WTC11 (cell line): ENCODE results near the gene CPSF3. TPM values are rescaled to one million over a fixed set of nuclear protein-coding genes. Genes with fewer than 3 reads are reported as not detected.
A peak's percentile ranks its signal among the peaks of the same experiment; 100 is the strongest.

ENCODE experiments used
- AFF4 ChIP-seq: sonication (generic); formaldehyde crosslinking; IDR thresholded peaks from 2 replicates; pipeline ENCODE4 v1.8.1; 2023; ENCODE audit warnings: mild to moderate bottlenecking, missing genetic modification reagents, borderline replicate concordance
- MAX ChIP-seq: sonication (generic); formaldehyde crosslinking; IDR thresholded peaks from 2 replicates; pipeline ENCODE4 v1.8.0; 2022; ENCODE audit warnings: mild to moderate bottlenecking, missing genetic modification reagents
- MXD4 ChIP-seq: fragments of 250-450 bp; sonication (Bioruptor Pico); IDR thresholded peaks from 2 replicates; pipeline ENCODE4 v1.8.0; 2021; ENCODE audit warnings: mild to moderate bottlenecking, moderate library complexity, borderline replicate concordance
- NFE2L1 ChIP-seq: sonication (generic); formaldehyde crosslinking; IDR thresholded peaks from 2 replicates; pipeline ENCODE4 v1.8.1; 2023; ENCODE audit warnings: missing genetic modification reagents
- PRDM15 ChIP-seq: sonication (generic); formaldehyde crosslinking; IDR thresholded peaks from 2 replicates; pipeline ENCODE4 v1.8.0; 2022; ENCODE audit warnings: missing genetic modification reagents
- TCF7 ChIP-seq: sonication (generic); formaldehyde crosslinking; IDR thresholded peaks from 2 replicates; pipeline ENCODE4 v1.8.0; 2022; ENCODE audit warnings: mild to moderate bottlenecking, low read depth, missing genetic modification reagents, moderate library complexity
- TEAD4 ChIP-seq: sonication (generic); formaldehyde crosslinking; IDR thresholded peaks from 2 replicates; pipeline ENCODE4 v1.8.0; 2022; ENCODE audit warnings: mild to moderate bottlenecking, missing genetic modification reagents
- ZMAT4 ChIP-seq: fragments of 250-450 bp; sonication (Bioruptor Pico); IDR thresholded peaks from 2 replicates; pipeline ENCODE4 v1.9.0; 2021; ENCODE audit warnings: mild to moderate bottlenecking
- ZNF512 ChIP-seq: sonication (generic); formaldehyde crosslinking; IDR thresholded peaks from 2 replicates; pipeline ENCODE4 v1.8.1; 2022; ENCODE audit warnings: missing genetic modification reagents, borderline replicate concordance
- total RNA-seq: library from RNA; stranded (reverse); gene quantifications from 3 replicates; pipeline ENCODE4 v1.2.3, GENCODE V29; 2021
- TF ChIP-seq, protein P1 (sequence below): sonication (generic); formaldehyde crosslinking; IDR thresholded peaks from 2 replicates; pipeline ENCODE4 v1.8.0; 2022; ENCODE audit warnings: mild to moderate bottlenecking, missing genetic modification reagents
- TF ChIP-seq, protein P2 (sequence below): fragments of 250-450 bp; sonication (Bioruptor Pico); IDR thresholded peaks from 2 replicates; pipeline ENCODE4 v1.9.0; 2021; ENCODE audit warnings: mild to moderate bottlenecking
- TF ChIP-seq, protein P3 (sequence below): sonication (generic); formaldehyde crosslinking; IDR thresholded peaks from 2 replicates; pipeline ENCODE4 v1.8.1; 2023; ENCODE audit warnings: mild to moderate bottlenecking, missing genetic modification reagents

CPSF3 gene
- total RNA-seq, 1 experiment from 2014 or later: 88.4 TPM

GRCh38 chr2:9473985-9474360, 50.5 kb downstream of the CPSF3 start (continued):
- TF ChIP-seq MXD4 (no peak), ZMAT4 (CRISPR knock-in tag) (no peak), ZNF512 (CRISPR knock-in tag) (no peak), NFE2L1 (CRISPR knock-in tag) (no peak), TEAD4 (CRISPR knock-in tag) (no peak), AFF4 (CRISPR knock-in tag) (0 out of 2 replicates have a peak, but pooled peaks have one; percentile 16), PRDM15 (no peak), TCF7 (CRISPR knock-in tag) (0 out of 2 replicates have a peak, but pooled peaks have one; percentile 4), MAX (CRISPR knock-in tag) (peak; percentile 50)
- TF ChIP-seq, protein P1, sequence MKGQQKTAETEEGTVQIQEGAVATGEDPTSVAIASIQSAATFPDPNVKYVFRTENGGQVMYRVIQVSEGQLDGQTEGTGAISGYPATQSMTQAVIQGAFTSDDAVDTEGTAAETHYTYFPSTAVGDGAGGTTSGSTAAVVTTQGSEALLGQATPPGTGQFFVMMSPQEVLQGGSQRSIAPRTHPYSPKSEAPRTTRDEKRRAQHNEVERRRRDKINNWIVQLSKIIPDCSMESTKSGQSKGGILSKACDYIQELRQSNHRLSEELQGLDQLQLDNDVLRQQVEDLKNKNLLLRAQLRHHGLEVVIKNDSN: no peak
- TF ChIP-seq, protein P2, sequence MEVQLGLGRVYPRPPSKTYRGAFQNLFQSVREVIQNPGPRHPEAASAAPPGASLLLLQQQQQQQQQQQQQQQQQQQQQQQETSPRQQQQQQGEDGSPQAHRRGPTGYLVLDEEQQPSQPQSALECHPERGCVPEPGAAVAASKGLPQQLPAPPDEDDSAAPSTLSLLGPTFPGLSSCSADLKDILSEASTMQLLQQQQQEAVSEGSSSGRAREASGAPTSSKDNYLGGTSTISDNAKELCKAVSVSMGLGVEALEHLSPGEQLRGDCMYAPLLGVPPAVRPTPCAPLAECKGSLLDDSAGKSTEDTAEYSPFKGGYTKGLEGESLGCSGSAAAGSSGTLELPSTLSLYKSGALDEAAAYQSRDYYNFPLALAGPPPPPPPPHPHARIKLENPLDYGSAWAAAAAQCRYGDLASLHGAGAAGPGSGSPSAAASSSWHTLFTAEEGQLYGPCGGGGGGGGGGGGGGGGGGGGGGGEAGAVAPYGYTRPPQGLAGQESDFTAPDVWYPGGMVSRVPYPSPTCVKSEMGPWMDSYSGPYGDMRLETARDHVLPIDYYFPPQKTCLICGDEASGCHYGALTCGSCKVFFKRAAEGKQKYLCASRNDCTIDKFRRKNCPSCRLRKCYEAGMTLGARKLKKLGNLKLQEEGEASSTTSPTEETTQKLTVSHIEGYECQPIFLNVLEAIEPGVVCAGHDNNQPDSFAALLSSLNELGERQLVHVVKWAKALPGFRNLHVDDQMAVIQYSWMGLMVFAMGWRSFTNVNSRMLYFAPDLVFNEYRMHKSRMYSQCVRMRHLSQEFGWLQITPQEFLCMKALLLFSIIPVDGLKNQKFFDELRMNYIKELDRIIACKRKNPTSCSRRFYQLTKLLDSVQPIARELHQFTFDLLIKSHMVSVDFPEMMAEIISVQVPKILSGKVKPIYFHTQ (CRISPR knock-in tag): no peak
- TF ChIP-seq, protein P3, sequence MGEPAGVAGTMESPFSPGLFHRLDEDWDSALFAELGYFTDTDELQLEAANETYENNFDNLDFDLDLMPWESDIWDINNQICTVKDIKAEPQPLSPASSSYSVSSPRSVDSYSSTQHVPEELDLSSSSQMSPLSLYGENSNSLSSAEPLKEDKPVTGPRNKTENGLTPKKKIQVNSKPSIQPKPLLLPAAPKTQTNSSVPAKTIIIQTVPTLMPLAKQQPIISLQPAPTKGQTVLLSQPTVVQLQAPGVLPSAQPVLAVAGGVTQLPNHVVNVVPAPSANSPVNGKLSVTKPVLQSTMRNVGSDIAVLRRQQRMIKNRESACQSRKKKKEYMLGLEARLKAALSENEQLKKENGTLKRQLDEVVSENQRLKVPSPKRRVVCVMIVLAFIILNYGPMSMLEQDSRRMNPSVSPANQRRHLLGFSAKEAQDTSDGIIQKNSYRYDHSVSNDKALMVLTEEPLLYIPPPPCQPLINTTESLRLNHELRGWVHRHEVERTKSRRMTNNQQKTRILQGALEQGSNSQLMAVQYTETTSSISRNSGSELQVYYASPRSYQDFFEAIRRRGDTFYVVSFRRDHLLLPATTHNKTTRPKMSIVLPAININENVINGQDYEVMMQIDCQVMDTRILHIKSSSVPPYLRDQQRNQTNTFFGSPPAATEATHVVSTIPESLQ: 0 out of 2 replicates have a peak, but pooled peaks have one; percentile 46
